DMS 273 (cell line): ENCODE results near the gene ARHGAP44.
A peak's percentile ranks its signal among the peaks of the same experiment; 100 is the strongest.
"Not testable (repeated sequence)": the region's sequence is repeated elsewhere in the genome, so short reads cannot be mapped to it uniquely, and the experiment has no call there.

Source experiments
- DNase-seq: peaks from one replicate; lab custom pipeline; 2025; ENCODE audit not compliant: unreplicated experiment; lab: John Stamatoyannopoulos, UW

The ARHGAP44 gene

DNA sequence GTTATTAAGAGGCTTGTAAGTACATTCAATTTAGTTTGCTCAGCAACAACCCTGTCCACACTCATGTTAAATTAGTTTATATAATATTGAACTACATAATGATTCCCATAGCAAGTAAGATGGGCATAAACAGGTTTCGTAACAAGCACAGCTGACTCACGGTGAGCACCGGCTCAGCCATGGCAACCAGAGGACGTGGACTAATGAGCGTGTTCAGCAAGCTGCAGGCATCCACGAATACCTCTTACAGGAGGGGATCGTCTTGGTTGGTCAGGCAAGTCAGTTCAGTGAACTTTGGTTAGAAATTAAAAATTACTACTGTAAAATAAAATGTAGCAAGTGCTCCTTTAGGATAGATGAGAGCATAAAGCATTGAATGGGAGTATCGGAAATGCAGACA is 170.1 kb downstream of the ARHGAP44 start:
- no peak for DNase-seq

DNA sequence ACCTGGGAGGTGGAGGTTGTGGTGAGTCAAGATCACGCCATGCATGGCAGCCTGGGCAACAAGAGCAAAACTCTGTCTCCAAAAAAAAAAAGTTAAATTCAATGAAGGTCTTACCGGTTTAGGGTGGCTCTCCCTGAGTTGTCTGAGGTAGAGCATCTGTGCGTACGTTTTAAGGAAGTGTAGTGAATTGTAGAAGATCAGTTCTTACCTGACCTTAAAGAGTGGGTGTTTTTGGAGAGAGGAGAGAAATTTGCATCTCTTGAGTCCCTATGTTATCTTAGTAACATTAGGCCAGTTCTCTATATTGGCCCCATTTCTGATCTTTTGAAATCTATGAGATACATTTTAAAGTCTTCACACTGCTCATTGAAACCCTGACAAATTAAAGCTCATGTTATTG is 172.4 kb downstream of the ARHGAP44 start:
- no peak for DNase-seq

DNA sequence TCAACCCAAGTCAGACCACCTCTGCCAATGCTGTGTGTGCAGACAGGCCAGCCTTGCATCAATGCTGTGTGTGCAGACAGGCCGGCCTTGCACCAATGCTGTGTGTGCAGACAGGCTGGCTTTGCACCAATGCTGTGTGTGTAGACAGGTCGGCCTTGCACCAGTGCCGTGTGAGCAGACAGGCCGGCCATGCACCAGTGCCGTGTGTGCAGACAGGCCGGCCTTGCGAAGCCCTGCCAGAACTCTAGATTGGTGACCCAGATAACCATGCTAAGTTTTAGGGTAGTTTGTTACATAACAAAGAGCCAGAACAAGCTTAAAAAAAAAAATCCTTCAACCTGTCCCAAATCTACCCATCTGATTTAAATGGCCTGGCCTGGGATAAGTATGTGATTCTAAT is 174.2 kb downstream of the ARHGAP44 start:
- no peak for DNase-seq

DNA sequence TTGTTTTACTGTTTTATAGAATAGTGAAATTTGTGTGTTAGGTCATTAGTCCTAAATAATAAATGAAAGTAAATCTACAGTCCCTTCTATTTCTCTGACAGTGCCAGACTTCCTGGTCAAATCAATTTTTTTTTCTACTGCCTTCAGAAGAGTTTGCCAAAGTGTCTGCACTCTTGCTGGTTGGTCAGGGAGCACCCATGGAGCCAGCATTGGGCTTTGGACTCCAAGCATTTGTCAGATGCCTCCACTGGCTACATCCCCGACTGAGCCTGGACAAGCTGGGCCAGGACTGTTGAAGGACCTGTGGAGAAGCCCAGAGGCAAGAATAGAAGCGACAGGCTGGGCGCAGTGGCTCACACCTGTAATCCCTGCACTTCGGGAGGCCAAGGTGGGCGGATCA is 174.9 kb downstream of the ARHGAP44 start:
- no peak for DNase-seq

DNA sequence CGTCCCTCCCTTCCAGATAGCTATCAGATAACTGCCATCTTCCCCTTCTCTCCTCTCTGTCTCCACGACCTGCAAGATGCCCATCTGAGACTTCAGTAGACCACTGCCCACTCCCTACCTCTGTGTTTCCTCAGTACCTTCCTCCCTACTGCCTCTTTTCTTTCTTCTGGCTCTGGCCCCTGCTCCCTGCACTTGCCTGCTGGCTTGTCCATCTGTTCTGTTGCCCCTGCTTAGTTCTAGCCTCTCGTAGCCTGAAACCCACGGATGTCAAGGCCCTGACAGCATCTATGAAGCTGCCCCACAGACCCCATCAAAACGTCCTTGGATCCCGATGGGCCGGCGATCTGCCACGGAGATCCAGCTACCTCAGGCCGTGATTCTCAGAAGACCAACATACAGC is 175.5 kb downstream of the ARHGAP44 start:
- DNase-seq: no peak

DNA sequence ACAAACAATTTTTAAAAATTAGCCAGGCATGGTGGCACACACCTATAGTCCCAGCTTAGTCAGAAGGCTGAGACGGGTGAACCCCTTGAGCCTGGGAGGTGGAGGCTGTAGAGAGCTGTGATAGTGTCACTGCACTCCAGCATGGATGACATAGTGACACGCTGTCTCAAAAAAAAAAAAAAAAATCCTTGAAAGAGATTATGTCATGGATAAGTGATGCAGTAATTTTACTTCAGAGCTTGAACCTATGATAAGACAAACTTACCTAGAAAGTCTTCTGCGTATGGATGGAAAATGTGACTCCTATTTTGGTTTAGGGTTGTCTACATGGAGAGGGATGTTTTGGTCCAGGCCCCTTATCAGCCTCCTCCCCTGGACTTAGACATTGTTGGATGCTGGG is 176.7 kb downstream of the ARHGAP44 start:
- DNase-seq: no peak

DNA sequence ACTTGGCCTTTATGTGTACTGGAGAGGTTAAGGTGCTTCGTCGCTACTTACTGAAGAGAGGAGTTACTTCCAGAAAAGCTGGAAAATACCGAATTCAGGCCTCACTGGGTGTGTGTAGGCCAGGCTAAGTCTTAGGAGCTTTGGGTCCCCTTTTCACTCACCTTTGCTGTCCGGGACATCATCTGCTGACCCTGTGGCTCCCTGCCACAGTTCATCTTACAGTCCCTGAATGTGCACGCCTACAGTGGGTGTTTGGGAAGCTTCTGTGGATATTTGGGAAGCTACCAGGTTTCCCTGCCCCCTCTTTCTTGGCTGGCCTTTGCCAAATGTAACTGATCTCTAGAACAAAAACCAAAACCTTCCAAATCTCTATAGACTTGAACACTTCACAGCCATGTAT is 177.1 kb downstream of the ARHGAP44 start:
- DNase-seq: no peak

DNA sequence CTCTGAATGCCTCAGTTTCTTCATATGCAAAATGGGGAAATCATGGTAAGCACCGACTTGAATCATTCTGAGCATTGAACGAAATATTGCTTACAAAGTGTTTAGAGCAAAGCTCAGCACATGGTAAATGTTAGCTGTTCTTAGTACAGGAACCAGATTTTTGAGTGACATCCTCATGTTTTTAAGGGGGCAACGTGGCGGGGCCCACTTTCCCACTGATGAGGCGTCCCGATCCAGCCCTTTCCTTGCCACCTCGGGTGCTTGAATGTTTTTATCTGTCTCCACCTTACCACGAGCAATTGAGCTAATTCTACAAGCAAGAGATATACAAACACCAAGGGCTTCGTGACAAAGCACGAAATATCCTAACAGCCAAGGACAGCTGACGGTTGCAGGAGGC is 178.7 kb downstream of the ARHGAP44 start:
- no peak for DNase-seq

DNA sequence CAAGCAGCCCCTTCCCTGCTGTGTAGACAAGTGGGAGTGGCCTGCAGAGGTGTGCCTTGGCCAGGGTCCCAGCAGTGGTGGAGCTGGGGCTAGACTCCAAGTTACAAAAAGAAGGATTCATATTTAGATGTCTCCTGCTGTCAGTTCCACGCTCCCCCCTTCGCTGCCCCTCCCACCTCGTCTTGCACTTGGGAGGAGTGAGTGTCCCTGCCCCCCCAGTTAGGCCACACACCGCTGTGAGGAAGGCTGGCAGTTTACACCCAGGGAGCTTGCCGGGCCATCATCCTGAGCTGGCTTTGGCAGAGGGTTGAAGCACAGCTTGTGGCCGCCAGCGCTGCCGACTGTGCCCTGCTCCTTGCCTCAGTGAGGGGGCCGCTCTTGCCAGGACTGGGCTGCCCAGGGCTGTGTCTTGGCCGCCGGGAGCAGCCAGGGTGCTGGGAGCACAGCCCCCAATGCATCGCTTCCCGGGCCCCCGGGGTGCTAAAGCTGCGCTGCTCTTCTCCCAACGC is 184.3 kb downstream of the ARHGAP44 start:
- DNase-seq: peak; percentile 59

DNA sequence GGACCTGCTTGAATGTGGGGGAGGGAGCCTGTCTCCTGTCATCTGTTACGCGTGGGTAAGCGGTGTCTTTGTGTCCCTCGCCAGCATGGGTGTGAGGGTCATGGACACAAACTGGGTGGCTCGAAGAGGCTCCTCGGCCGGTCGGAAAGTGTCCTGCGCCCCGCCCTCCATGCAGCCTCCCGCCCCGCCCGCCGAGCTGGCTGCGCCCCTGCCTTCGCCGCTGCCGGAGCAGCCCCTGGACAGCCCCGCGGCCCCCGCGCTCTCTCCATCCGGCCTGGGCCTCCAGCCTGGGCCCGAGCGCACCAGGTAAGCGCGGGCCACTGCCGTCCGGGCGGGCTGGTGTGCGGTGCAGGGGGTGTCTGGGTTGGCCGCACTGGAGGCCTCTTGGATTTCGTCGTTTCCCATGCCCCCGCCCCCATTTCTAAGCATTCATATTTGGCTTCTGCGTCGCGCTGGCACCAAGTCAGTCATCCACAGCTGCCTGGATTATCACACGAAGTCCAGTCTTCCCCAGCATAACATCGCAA is 184.8 kb downstream of the ARHGAP44 start:
- DNase-seq: peak; percentile 43

DNA sequence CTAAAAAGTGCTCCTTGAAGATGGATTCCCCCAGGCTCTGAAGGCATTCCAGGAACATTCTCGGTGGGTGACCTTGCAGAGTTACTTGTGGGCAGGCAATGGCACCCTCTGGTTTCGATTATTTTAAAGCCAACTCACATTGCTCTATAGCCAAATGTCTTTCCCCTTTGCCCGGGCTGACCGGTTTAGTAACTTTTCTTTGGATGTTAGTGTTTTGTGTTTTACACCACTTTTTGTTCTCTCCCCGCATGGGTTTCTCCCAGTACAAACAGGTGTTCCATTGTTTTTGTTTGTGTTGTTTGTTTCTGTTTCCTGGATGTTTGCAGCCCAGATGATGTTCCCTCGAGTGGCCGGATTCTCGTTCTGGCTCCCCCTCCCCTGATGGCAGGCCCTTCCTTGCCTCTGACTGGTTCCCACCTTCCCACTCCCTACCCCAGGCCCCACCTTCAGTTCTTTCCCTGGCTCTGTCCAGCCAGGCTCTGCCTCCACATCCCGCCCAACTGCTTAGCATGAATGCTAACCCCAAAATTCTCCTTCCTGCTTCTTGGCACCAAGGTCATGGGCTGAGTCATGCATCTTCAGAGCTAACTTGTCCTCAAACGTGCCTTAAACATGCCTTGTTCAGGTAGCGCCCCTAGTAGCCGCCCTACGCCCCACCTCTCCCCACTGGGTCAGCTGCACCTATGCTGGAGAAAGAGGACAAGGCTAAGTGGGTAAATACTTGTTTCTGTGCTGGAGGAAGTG is 187.9 kb downstream of the ARHGAP44 start:
- DNase-seq: no peak

DNA sequence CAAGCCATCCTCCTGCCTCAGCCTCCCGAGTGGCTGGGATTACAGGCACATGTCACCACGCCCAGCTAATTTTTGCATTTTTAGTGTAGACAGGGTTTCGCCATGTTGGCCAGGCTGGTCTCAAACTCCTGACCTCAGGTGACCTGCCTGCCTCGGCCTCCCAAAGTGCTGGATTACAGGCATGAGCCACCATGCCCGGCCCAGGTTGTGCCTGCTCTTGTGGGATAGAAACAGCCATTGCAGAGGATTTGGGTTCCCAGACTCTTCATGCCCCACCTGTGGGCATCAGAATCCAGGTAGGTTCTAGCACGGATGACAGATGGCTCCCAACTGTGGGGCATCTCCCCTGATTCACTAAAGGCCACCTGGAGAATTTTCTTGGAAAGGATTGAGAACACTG is 189.5 kb downstream of the ARHGAP44 start:
- DNase-seq: not testable (repeated sequence)

DNA sequence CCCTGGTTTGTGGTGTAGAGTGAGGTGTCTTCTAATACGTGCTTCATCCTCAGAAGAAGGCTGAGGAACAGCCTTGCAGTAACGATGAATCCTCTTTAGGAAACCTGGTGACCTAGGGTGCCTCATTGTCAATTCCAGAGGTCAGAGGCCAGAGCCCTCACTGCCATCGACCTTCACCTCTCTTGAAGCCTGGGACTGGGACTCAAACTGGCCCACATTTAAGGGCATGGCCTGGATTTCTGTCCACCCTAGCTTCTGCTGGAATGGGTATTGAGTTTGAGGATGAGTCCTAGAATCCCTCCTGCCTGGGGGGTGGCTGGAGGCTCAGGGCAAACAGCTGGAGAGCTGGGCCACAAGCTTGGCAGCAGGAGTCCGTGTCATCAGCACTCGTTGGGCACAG is 189.9 kb downstream of the ARHGAP44 start:
- no peak for DNase-seq

DNA sequence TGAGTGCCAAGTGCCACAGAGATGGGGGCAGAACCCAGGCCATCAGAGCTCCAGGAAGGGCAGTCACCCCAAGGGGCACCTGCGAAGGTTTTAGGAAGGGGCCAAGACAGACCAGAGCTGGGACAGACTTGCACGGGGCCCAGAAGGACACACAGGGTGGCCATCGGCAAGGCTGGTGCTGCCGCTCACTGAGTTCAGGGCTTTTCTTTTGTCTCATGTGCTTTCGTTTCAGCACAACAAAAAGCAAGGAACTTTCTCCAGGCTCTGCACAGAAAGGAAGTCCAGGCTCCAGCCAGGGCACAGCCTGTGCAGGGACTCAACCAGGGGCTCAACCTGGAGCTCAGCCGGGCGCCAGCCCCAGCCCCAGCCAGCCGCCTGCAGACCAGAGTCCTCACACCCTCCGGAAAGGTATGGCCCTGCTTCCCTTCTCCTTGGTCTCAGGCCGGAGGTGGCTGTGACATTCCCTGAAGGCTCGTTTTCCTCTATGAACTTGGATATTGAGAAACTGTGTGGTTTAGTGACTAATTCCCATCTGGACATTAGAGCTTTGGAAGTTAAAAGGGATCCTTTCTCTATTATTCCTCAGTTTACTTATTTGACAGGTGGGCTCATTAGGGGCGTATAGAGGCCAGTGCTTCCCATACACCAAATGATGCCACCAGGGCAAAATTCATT is 190.7 kb downstream of the ARHGAP44 start:
- no peak for DNase-seq

DNA sequence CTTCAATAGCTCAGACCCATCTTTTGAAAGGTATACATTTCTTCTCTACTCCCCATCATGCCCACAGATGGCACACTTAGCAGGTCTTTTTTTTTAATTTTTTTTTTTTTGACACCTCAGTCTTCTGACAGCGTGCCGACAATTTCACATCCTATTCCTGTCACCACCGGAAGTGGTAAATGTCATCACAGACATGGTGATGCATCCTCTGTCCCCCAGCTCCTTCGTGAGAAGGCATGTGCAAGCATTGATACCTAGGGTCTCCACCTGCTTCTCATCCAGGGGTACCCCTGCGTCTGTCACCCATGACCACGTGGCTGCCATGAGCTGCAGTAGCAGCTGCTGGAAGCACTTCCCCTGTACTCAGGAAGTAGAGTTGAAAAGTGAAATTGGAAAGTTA is 192.9 kb downstream of the ARHGAP44 start:
- no peak for DNase-seq

DNA sequence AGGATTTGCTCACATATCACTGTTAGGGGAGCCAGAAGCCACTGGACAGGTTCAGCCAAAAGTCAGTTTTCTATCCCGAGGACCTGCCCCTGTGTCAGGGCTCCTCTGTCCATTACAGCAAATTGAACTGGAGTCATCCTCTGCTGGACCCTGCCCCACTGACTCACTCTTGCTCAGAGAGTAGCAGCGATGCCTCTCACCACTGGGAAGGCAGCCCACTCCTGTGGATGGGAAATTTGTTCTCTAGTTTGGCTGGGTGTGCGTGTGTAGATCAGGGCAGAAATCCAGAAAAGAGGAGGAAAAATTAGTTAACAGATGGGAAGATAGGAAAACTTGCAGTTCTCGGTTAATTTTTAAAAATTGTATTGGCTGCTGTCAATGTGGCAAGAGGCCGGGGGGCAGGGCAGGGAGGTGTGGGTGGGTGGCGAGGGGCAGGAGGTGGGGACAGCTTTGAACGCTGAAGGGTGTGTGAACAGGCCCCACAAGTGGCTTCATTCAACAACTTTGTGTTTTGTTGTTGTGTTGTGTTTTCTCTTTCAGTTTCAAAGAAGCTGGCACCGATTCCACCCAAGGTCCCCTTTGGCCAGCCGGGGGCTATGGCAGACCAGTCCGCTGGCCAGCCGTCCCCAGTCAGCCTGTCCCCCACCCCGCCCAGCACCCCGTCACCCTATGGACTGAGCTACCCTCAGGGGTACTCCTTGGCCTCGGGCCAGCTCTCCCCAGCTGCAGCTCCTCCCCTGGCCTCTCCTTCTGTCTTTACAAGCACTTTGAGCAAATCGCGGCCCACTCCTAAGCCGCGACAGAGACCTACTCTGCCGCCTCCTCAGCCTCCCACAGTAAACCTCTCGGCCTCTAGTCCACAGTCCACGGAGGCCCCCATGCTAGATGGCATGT is 194.9 kb downstream of the ARHGAP44 start:
- peak; percentile 63 for DNase-seq

DNA sequence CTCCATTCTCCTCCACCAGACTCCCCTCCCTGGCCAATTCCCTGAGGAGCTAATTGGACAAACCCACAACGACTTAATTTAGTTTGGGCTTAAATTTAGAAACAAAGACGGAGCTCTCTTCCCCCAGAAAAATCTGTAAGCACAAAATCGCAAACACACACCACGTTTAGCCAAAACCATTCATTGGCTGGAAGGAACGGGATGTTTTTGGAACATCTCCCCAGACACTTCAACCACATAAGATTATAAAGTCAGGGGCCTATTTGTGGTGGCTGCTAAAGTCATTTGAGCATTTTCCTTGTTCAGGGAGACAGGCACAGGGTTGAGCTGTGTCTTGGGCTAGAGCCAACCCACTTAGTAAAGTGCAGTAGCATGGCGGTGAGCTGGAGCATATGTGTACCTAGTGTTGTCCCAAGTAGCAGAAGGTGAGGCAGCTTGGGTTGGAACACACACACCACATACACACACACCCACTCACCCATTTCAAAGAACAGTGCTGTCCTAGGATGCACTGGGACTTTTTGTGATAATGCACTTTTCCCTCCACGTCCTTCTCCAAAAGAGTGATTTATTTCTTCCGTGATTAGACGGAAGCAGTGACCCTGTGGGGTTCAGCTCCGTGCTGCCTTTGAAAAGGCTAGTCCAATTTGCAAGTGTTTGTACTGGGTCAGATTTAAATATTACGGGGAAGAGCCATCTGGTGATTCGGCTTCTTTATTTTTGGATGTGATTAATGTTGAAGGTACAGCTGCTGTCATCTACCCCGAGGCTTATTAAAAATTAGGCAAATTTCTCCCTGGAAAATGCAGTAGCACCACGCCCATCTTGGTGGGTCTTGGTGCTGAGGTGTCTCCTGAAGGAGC is 196.4 kb downstream of the ARHGAP44 start:
- DNase-seq: peak; percentile 93

DNA sequence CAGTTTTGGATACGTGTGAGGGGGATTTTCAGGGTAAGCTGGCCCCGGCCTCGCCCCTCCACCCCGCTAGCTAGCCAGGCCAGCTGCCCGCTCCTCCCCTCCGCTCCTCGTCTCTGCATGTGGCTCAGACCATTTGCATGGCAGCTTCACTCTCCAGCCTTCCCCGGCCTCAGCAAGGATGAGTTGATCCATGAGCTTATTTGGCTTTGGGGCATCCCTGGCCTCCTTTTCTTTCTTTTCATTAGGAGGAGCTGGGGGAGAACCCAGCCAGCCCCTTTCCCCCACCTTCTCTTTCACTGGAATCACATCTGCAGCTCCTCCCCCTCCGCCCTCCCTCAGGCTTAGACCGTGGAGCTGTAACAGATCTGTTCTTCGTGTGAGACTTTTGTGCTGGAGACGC is 197.8 kb downstream of the ARHGAP44 start:
- peak; percentile 23 for DNase-seq

DNA sequence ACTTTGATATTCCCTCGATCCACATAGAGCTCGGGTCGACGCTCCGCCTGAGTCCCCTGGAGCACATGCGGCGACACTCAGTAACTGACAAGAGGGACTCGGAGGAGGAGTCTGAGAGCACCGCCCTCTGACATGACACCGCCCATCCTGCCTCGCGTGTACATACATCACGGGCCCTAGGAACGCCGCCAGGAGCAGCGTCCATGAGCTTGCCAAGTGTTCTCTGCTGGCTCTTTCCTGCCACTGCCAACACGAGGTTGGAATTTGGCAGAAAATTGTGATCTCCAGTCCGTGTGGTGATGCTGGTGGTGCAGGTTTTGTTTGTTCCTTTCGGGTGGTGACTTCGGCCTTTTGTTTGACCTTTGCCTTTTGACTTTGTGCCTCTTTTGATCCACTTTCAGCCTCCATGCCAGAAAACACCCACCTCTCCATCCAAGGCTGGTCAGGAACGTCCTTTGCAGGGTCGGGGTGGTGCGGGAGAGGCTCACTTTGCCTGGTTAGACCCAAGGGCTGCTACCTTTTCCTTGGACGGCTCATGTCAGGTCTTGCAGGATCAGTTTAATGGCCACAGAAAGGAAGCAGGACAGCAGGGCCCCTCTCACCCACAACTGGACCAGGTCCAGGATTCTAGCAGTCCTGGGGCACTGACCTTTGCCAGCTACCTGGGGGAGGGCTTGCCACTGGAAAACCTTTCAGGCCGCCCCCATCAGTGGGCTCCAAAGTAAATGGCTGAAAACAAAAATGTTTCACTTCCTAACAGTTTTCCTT is 200.9 kb downstream of the ARHGAP44 start:
- DNase-seq: peak; percentile 21

DNA sequence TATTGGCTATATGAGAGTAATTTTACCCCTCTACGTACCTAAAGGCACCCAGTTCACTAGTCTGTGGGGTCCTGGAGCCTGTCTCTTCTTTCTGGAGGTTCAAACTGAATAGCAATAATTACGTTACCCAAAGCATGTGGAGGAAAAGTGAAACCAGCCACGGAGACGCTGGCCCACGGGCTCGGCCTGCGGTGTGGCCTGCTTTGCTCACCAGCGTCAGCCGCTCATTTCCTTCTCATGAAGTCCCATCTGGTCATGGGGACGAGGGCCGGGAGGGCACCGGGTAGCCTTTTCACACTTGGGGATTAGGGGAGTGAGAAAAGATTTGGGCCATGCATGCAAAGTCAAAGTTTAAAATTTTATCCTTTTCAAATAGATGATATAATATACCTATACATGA is 201.6 kb downstream of the ARHGAP44 start:
- no peak for DNase-seq
